ENCODE results near the gene DNAAF5. TPM values are rescaled to one million over a fixed set of nuclear protein-coding genes. Genes with fewer than 3 reads are reported as not detected.

Gene DNAAF5
- total and polyA plus RNA-seq, 9 donors, result 14.3 to 28.4 (median 26.2) TPM

GRCh38 chr7:832167-832967, 105.9 kb downstream of the DNAAF5 start, which contains the start of gene SUN1:
Gene SUN1, plus strand, starts transcription at chr7:832476. Its CDS starts 49 bp downstream, at chr7:832525.
- H3K36me3 ChIP-seq (ENCODE audit: control insufficient read depth, insufficient read depth, low read length), result peaks cover 50% of the 10 kb centered on the region
- H3K4me1 ChIP-seq (ENCODE audit: control insufficient read depth, insufficient read depth, low read length), result peaks cover 67% of the 10 kb centered on the region
- no peak within 1 kb of the TSS for H3K4me3 ChIP-seq (ENCODE audit: low read length)
- H3K27ac ChIP-seq (ENCODE audit: low read length), result peak within 1 kb of the TSS; percentile 81
- 38% methylated on average over 8 of the region's 24 CpGs for WGBS (ENCODE audit: insufficient coverage)
- no peaks in the 10 kb centered on the region for H3K27me3 ChIP-seq (ENCODE audit: control insufficient read depth, insufficient read depth, low read length)
- H3K9me3 ChIP-seq (replicated peaks; ENCODE audit: control insufficient read depth, low read depth, low read length), result no peaks in the 10 kb centered on the region
- DNase-seq, result peak; percentile 81

GRCh38 chr7:832968-833424, 106.5 kb downstream of the DNAAF5 start:
- H3K4me1 ChIP-seq (ENCODE audit: control insufficient read depth, insufficient read depth, low read length), result peaks cover 69% of the 10 kb centered on the region
- H3K9me3 ChIP-seq (replicated peaks; ENCODE audit: control insufficient read depth, low read depth, low read length), result no peaks in the 10 kb centered on the region
- WGBS (ENCODE audit: insufficient coverage), result 85% methylated on average over 12 of the region's 15 CpGs
- H3K36me3 ChIP-seq (ENCODE audit: control insufficient read depth, insufficient read depth, low read length), result peaks cover 53% of the 10 kb centered on the region
- no peak for DNase-seq
- H3K27me3 ChIP-seq (ENCODE audit: control insufficient read depth, insufficient read depth, low read length), result no peaks in the 10 kb centered on the region
- peak overlapping the region; percentile 81 for H3K27ac ChIP-seq (ENCODE audit: low read length)
- H3K4me3 ChIP-seq (ENCODE audit: low read length), result no peak overlapping the region

GRCh38 chr7:833601-834258, 107.2 kb downstream of the DNAAF5 start:
- 100% methylated on average over 2 of the region's 8 CpGs for WGBS (ENCODE audit: insufficient coverage)
- peak overlapping the region; percentile 35 for H3K27ac ChIP-seq (ENCODE audit: low read length)

GRCh38 chr7:834277-834676, 107.8 kb downstream of the DNAAF5 start:
- Histone ChIP-seq H3K4me1 (ENCODE audit: control insufficient read depth, insufficient read depth, low read length) (peaks cover 59% of the 10 kb centered on the region), H3K27me3 (ENCODE audit: control insufficient read depth, insufficient read depth, low read length) (no peaks in the 10 kb centered on the region), H3K4me3 (ENCODE audit: low read length) (no peak overlapping the region), H3K36me3 (ENCODE audit: control insufficient read depth, insufficient read depth, low read length) (peaks cover 55% of the 10 kb centered on the region), H3K9me3 (replicated peaks; ENCODE audit: control insufficient read depth, low read depth, low read length) (no peaks in the 10 kb centered on the region), H3K27ac (ENCODE audit: low read length) (peak overlapping the region; percentile 13)
- WGBS (ENCODE audit: insufficient coverage), result 87% methylated on average over 12 of the region's 12 CpGs
- no peak for DNase-seq

More at GRCh38 chr7:833601-834258, 107.2 kb downstream of the DNAAF5 start:
- no peaks in the 10 kb centered on the region for H3K27me3 ChIP-seq (ENCODE audit: control insufficient read depth, insufficient read depth, low read length)
- H3K4me1 ChIP-seq (ENCODE audit: control insufficient read depth, insufficient read depth, low read length), result peaks cover 65% of the 10 kb centered on the region
- no peaks in the 10 kb centered on the region for H3K9me3 ChIP-seq (replicated peaks; ENCODE audit: control insufficient read depth, low read depth, low read length)
- peaks cover 52% of the 10 kb centered on the region for H3K36me3 ChIP-seq (ENCODE audit: control insufficient read depth, insufficient read depth, low read length)
- no peak overlapping the region for H3K4me3 ChIP-seq (ENCODE audit: low read length)
- no peak for DNase-seq

- WGBS (ENCODE audit: insufficient coverage), result 91% methylated on average over 7 of the region's 12 CpGs
- Histone ChIP-seq H3K27ac (ENCODE audit: low read length) (no peak overlapping the region), H3K4me3 (ENCODE audit: low read length) (no peak overlapping the region), H3K36me3 (ENCODE audit: control insufficient read depth, insufficient read depth, low read length) (peaks cover 59% of the 10 kb centered on the region), H3K27me3 (ENCODE audit: control insufficient read depth, insufficient read depth, low read length) (no peaks in the 10 kb centered on the region), H3K4me1 (ENCODE audit: control insufficient read depth, insufficient read depth, low read length) (peaks cover 53% of the 10 kb centered on the region), H3K9me3 (replicated peaks; ENCODE audit: control insufficient read depth, low read depth, low read length) (no peaks in the 10 kb centered on the region)
- DNase-seq, result no peak
These were observed 108.5 kb downstream of the DNAAF5 start for GRCh38 chr7:835021-835420.

- H3K27ac ChIP-seq (ENCODE audit: low read length), result peak overlapping the region; percentile 59
- H3K36me3 ChIP-seq (ENCODE audit: control insufficient read depth, insufficient read depth, low read length), result peaks cover 64% of the 10 kb centered on the region
- WGBS (ENCODE audit: insufficient coverage), result 80% methylated on average over 27 of the region's 27 CpGs
- no peaks in the 10 kb centered on the region for H3K27me3 ChIP-seq (ENCODE audit: control insufficient read depth, insufficient read depth, low read length)
- peaks cover 46% of the 10 kb centered on the region for H3K4me1 ChIP-seq (ENCODE audit: control insufficient read depth, insufficient read depth, low read length)
- H3K4me3 ChIP-seq (ENCODE audit: low read length), result no peak overlapping the region
- no peak for DNase-seq
- H3K9me3 ChIP-seq (replicated peaks; ENCODE audit: control insufficient read depth, low read depth, low read length), result no peaks in the 10 kb centered on the region
These were observed 109.2 kb downstream of the DNAAF5 start for GRCh38 chr7:835485-836401.

Other genes starting within 250 kb of the DNAAF5 start
- gene PDGFA, start 206.9 kb upstream of the DNAAF5 start, total RNA-seq, result 26.1 TPM
- 10 to 100 TPM; 31.2 to 51.6 (median 41.9) TPM for gene PDGFA, start 206.9 kb upstream of the DNAAF5 start, polyA plus RNA-seq (ENCODE audit: insufficient read depth in 1 of 8, insufficient read length in 8 of 8, low replicate concordance in 1 of 8)
- 23.1 TPM for gene PRKAR1B, start 582 bp downstream of the DNAAF5 start, total RNA-seq
- 10 to 100 TPM; 32.4 to 45.4 (median 38.5) TPM for gene PRKAR1B, start 582 bp downstream of the DNAAF5 start, polyA plus RNA-seq (ENCODE audit: insufficient read depth in 1 of 8, insufficient read length in 8 of 8, low replicate concordance in 1 of 8)
- gene SUN1, start 105.8 kb downstream of the DNAAF5 start, total RNA-seq, result 151 TPM
- 100 to 1,000 TPM; 150 to 238 (median 175) TPM for gene SUN1, start 105.8 kb downstream of the DNAAF5 start, polyA plus RNA-seq (ENCODE audit: insufficient read depth in 1 of 8, insufficient read length in 8 of 8, low replicate concordance in 1 of 8)
- gene GET4, start 149.9 kb downstream of the DNAAF5 start, total RNA-seq, result 26.6 TPM
- gene GET4, start 149.9 kb downstream of the DNAAF5 start, polyA plus RNA-seq (ENCODE audit: insufficient read depth in 1 of 8, insufficient read length in 8 of 8, low replicate concordance in 1 of 8), result 10 to 100 TPM; 31.9 to 50.2 (median 42.3) TPM
- gene ADAP1, start 228.0 kb downstream of the DNAAF5 start, total RNA-seq, result 2.0 TPM
- 1 to 10 TPM; 2.2 to 6.1 (median 3.3) TPM for gene ADAP1, start 228.0 kb downstream of the DNAAF5 start, polyA plus RNA-seq (ENCODE audit: insufficient read depth in 1 of 8, insufficient read length in 8 of 8, low replicate concordance in 1 of 8)
- gene COX19, start 248.8 kb downstream of the DNAAF5 start, total RNA-seq, result 10.3 TPM
- 10 to 100 TPM in 5 of 8 donors, 1 to 10 TPM in 3; 8.9 to 12.4 (median 10.7) TPM for gene COX19, start 248.8 kb downstream of the DNAAF5 start, polyA plus RNA-seq (ENCODE audit: insufficient read depth in 1 of 8, insufficient read length in 8 of 8, low replicate concordance in 1 of 8)